ENCODE results near the gene FAR1.
"Not testable (repeated sequence)": the region's sequence is repeated elsewhere in the genome, so short reads cannot be mapped to it uniquely, and the experiment has no call there.

FAR1 gene, protein sequence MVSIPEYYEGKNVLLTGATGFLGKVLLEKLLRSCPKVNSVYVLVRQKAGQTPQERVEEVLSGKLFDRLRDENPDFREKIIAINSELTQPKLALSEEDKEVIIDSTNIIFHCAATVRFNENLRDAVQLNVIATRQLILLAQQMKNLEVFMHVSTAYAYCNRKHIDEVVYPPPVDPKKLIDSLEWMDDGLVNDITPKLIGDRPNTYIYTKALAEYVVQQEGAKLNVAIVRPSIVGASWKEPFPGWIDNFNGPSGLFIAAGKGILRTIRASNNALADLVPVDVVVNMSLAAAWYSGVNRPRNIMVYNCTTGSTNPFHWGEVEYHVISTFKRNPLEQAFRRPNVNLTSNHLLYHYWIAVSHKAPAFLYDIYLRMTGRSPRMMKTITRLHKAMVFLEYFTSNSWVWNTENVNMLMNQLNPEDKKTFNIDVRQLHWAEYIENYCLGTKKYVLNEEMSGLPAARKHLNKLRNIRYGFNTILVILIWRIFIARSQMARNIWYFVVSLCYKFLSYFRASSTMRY

DNA sequence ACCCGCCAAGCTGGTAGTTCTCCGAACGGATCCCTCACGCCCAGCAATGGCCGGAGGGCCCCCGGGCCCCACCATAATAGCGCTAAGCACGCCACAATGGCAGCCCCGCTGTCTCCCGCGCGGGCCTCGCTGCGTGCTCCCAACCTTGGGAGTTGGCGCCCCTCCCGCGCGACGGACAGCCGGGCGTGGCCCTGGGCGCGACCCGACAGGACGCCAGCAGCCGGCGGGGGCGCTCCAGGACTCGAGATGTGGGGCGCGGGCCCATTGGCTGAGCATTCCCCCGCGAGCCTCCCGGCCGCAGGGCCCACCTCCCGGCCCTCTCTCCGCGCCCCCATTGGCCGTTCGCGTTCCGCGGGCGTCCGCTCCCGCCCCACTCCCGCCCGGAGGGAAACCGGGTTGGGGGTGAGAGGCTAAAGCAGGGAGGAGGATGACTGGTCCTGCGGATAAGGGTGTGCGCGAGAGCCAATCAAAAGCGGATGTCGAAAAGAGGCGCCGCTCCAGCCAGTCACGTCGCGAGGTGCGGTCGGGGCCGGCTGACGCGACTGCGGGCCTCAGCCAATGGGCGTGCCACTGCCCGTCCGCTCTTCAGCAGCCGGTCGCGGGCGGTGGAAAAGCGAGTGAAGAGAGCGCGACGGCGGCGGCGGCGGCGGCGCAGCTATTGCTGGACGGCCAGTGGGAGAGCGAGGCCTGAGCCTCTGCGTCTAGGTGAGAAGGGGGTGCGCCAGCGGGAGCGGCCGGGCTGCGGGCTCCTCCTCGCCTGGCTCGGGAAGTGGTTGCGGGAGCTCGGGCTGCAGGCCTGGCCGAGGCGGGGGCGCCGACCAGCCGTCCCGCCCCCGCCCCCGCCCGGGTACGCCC, at the start of gene FAR1:
Gene FAR1, plus strand, starts transcription at position 567 of the 855 bp plus-strand sequence. CDS start 26,098 bp downstream, outside the sequence.
- Mint-ChIP-seq H3K36me3 (ENCODE audit: insufficient read depth) (peaks cover 9% of the 10 kb centered on the region), H3K27ac (ENCODE audit: low read depth) (peak within 1 kb of the TSS; percentile 98), H3K9me3 (no peaks in the 10 kb centered on the region), H3K4me1 (peaks cover 49% of the 10 kb centered on the region), H3K4me3 (peak within 1 kb of the TSS; percentile 98), H3K27me3 (peaks cover 11% of the 10 kb centered on the region)
- DNase-seq (ENCODE audit: low spot score in 2 of 2) (peak; percentile 86 to 93), ATAC-seq (replicated peaks; ENCODE audit: extremely low read depth, poor library complexity, severe bottlenecking) (peak; percentile 94)

DNA sequence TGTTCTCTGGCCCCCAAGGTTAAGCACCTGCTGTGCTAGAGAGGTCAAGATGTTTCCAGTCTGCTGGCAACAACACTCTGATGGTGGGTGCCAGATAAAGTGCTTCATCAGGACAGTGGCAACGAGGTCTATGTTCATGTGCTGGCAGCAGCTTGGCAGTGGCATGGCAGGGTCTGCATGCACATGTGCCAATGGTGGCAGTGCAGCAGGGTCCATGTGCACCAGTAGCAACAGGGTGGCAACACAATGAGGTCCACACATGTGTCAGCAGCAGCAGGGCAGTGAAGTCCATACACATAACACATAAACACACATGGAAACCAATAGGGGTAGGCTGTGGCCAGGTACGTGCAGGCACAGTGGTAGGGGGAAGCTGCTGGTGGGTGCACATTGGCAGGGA, 48.4 kb upstream of the FAR1 start:
- Mint-ChIP-seq H3K9me3 (peaks cover 30% of the 10 kb centered on the region), H3K27ac (ENCODE audit: low read depth) (no peak overlapping the region), H3K4me1 (no peaks in the 10 kb centered on the region), H3K4me3 (no peak overlapping the region), H3K27me3 (peaks cover 34% of the 10 kb centered on the region), H3K36me3 (ENCODE audit: insufficient read depth) (peaks cover under 1% of the 10 kb centered on the region)
- no peak for ATAC-seq (replicated peaks; ENCODE audit: extremely low read depth, poor library complexity, severe bottlenecking)
- no peak for DNase-seq (ENCODE audit: low spot score in 2 of 2)

GRCh38 chr11:13626818-13627217, 41.6 kb upstream of the FAR1 start:
- not testable (repeated sequence) for ATAC-seq (replicated peaks; ENCODE audit: extremely low read depth, poor library complexity, severe bottlenecking); H3K4me1 Mint-ChIP-seq; DNase-seq (ENCODE audit: low spot score in 2 of 2); H3K9me3 Mint-ChIP-seq; H3K36me3 Mint-ChIP-seq (ENCODE audit: insufficient read depth); H3K27ac Mint-ChIP-seq (ENCODE audit: low read depth); H3K4me3 Mint-ChIP-seq
- peaks cover 43% of the 10 kb centered on the region for H3K27me3 Mint-ChIP-seq

DNA sequence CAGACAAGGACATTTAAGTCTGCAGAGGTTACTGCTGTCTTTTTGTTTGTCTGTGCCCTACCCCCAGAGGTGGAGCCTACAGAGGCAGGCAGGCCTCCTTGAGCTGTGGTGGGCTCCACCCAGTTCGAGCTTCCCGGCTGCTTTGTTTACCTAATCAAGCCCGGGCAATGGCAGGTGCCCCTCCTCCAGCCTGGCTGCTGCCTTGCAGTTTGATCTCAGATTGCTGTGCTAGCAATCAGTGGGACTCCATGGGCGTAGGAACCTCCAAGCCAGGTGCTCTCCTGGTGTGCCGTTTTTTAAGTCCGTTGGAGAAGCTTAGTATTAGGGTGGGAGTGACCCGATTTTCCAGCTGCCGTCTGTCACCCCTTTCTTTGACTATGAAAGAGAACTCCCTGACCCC, 39.8 kb upstream of the FAR1 start:
- not testable (repeated sequence) for DNase-seq (ENCODE audit: low spot score in 2 of 2); H3K9me3 Mint-ChIP-seq; ATAC-seq (replicated peaks; ENCODE audit: extremely low read depth, poor library complexity, severe bottlenecking); H3K27ac Mint-ChIP-seq (ENCODE audit: low read depth); H3K4me1 Mint-ChIP-seq; H3K36me3 Mint-ChIP-seq (ENCODE audit: insufficient read depth); H3K4me3 Mint-ChIP-seq
- H3K27me3 Mint-ChIP-seq: peaks cover 61% of the 10 kb centered on the region

GRCh38 chr11:13629779-13630178, 38.7 kb upstream of the FAR1 start:
- Mint-ChIP-seq H3K36me3 (ENCODE audit: insufficient read depth) (no peaks in the 10 kb centered on the region), H3K27ac (ENCODE audit: low read depth) (no peak overlapping the region), H3K9me3 (peaks cover 5% of the 10 kb centered on the region), H3K4me3 (no peak overlapping the region), H3K27me3 (peaks cover 68% of the 10 kb centered on the region), H3K4me1 (no peaks in the 10 kb centered on the region)
- no peak for ATAC-seq (replicated peaks; ENCODE audit: extremely low read depth, poor library complexity, severe bottlenecking)
- DNase-seq (ENCODE audit: low spot score in 2 of 2): no peak

GRCh38 chr11:13635290-13635689, 33.2 kb upstream of the FAR1 start:
- ATAC-seq (replicated peaks; ENCODE audit: extremely low read depth, poor library complexity, severe bottlenecking) (no peak), DNase-seq (ENCODE audit: low spot score in 2 of 2) (no peak)
- H3K4me1 Mint-ChIP-seq: no peaks in the 10 kb centered on the region
- no peaks in the 10 kb centered on the region for H3K36me3 Mint-ChIP-seq (ENCODE audit: insufficient read depth)
- H3K9me3 Mint-ChIP-seq: no peaks in the 10 kb centered on the region
- peaks cover 69% of the 10 kb centered on the region for H3K27me3 Mint-ChIP-seq
- no peak overlapping the region for H3K27ac Mint-ChIP-seq (ENCODE audit: low read depth)
- H3K4me3 Mint-ChIP-seq: no peak overlapping the region

GRCh38 chr11:13635804-13636203, 32.7 kb upstream of the FAR1 start:
- Mint-ChIP-seq H3K9me3 (no peaks in the 10 kb centered on the region), H3K27me3 (peaks cover 69% of the 10 kb centered on the region), H3K36me3 (ENCODE audit: insufficient read depth) (no peaks in the 10 kb centered on the region), H3K4me3 (no peak overlapping the region), H3K4me1 (no peaks in the 10 kb centered on the region), H3K27ac (ENCODE audit: low read depth) (no peak overlapping the region)
- ATAC-seq (replicated peaks; ENCODE audit: extremely low read depth, poor library complexity, severe bottlenecking): no peak
- DNase-seq (ENCODE audit: low spot score in 2 of 2): no peak

DNA sequence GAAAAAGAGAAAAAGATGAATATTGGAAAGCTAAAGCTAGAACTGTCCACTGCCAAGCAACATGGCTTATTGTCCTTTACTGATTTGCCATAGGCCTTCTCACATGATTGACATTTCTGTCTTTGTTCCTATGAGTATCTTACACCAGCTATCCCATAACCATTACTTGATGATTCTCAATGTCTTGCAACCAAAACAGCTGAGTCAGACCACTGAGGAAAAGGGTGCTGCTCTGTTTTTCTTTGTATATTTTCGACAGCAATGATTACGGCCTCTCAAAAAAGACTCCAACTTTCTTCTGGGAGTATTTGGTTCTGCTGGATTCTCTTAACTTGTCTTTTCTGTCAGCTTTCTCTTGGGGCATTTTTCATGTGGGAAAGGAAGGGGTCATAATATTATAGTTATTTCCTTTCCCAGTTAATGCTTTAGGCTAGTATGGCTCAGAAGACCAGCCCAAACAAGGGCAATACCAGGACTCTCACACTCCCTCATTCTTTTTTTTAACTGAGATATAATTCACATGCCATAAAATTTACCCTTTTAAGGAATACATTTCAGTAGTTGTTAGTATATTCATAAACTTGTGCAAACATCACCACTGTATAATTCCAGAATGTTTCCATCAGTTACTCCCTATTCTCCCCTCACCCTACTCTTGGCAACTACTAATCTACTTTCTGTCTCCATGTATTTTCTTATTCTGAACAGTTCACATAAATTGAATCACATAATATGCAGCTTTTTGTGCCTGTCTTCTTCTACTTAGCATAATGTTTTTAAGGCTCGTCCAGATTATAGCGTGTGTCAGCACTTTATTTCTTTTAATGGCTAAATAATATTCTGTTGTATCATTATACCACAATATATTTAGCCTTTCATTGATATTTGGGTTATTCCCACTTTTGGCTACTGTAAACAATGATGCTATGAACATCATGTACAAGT, 31.1 kb upstream of the FAR1 start:
- Mint-ChIP-seq H3K9me3 (no peaks in the 10 kb centered on the region), H3K36me3 (ENCODE audit: insufficient read depth) (no peaks in the 10 kb centered on the region), H3K4me1 (no peaks in the 10 kb centered on the region), H3K4me3 (no peak overlapping the region), H3K27ac (ENCODE audit: low read depth) (no peak overlapping the region), H3K27me3 (peaks cover 71% of the 10 kb centered on the region)
- DNase-seq (ENCODE audit: low spot score in 2 of 2) (no peak), ATAC-seq (replicated peaks; ENCODE audit: extremely low read depth, poor library complexity, severe bottlenecking) (no peak)

DNA sequence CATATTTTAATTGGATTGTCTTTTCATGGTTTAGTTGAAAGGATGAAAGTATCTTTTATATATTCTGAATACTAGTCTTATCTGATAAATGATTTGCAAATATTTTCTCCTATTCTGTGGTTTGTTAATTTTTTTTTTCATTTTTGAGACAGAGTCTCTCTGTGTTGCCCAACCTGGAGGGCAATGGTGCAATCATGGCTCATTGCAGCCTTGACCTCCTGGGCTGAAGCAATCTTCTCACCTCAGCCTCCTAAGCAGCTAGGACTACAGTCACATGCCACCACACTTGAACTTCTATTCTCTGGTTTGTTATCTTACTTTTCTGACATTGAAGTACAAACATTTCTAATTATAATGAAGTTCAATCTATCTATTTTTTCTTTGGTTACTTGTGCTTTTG, 30.0 kb upstream of the FAR1 start:
- Mint-ChIP-seq H3K4me1 (no peaks in the 10 kb centered on the region), H3K4me3 (no peak overlapping the region), H3K9me3 (no peaks in the 10 kb centered on the region), H3K27me3 (peaks cover 71% of the 10 kb centered on the region), H3K27ac (ENCODE audit: low read depth) (no peak overlapping the region), H3K36me3 (ENCODE audit: insufficient read depth) (no peaks in the 10 kb centered on the region)
- no peak for DNase-seq (ENCODE audit: low spot score in 2 of 2)
- no peak for ATAC-seq (replicated peaks; ENCODE audit: extremely low read depth, poor library complexity, severe bottlenecking)

DNA sequence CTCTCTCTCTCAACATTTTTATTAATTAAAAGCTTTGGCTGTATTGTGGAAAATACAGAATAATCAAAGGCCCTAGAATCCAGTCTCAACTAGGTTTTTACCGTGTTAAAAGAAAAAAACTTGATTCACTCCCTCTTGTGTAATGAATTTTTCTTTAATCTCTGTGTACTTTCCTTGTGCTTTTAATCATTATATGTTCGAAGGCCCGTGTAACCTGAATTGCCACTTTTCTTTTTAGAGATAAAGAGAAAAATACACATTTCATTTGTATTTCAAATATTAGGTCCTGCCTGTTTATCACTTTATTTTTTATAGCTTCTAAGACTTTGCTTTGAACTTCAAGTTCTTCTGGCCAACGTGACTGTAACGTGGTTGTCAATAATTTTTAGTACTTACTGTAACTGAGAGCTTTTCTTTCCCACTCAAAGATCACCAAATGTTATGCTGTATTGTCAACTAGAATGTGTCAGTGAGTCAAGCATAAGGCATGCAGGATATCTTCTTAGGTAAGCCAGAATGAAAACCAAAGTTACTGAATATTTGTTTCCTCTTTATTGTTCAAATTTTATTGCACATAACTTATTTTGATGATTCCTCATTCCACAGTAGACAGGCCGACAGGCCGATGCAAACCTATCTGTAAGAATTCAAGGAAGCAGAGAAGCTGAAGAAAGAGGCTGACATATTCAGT, 23.3 kb upstream of the FAR1 start:
- Mint-ChIP-seq H3K27ac (ENCODE audit: low read depth) (no peak overlapping the region), H3K9me3 (no peaks in the 10 kb centered on the region), H3K4me3 (no peak overlapping the region), H3K4me1 (no peaks in the 10 kb centered on the region), H3K36me3 (ENCODE audit: insufficient read depth) (peaks cover under 1% of the 10 kb centered on the region), H3K27me3 (peaks cover 68% of the 10 kb centered on the region)
- no peak for DNase-seq (ENCODE audit: low spot score in 2 of 2)
- ATAC-seq (replicated peaks; ENCODE audit: extremely low read depth, poor library complexity, severe bottlenecking): no peak

DNA sequence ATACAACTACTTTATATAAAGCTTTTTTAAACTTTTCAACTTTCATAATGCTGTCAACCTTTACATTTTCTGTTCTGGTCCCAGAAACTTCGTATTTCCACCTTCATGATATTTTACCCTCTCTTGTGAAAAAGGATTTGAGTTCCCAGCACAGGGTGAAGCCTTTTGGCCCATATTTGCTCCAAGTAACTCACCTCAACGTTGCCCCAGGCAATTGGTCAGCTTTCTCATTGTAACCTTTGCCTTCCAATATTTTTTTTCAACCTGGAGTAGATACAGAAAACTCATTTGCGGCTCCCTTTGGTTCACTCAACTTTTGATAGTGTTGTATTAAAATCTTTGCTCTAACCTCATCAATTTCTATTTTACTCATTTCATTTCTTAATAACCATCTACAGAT, 21.1 kb upstream of the FAR1 start:
- Mint-ChIP-seq H3K4me1 (no peaks in the 10 kb centered on the region), H3K4me3 (no peak overlapping the region), H3K9me3 (no peaks in the 10 kb centered on the region), H3K36me3 (ENCODE audit: insufficient read depth) (peaks cover 2% of the 10 kb centered on the region), H3K27ac (ENCODE audit: low read depth) (no peak overlapping the region), H3K27me3 (peaks cover 68% of the 10 kb centered on the region)
- ATAC-seq (replicated peaks; ENCODE audit: extremely low read depth, poor library complexity, severe bottlenecking) (no peak), DNase-seq (ENCODE audit: low spot score in 2 of 2) (no peak)
